ENCODE measurements around the gene CTU2.

Gene CTU2

DNA sequence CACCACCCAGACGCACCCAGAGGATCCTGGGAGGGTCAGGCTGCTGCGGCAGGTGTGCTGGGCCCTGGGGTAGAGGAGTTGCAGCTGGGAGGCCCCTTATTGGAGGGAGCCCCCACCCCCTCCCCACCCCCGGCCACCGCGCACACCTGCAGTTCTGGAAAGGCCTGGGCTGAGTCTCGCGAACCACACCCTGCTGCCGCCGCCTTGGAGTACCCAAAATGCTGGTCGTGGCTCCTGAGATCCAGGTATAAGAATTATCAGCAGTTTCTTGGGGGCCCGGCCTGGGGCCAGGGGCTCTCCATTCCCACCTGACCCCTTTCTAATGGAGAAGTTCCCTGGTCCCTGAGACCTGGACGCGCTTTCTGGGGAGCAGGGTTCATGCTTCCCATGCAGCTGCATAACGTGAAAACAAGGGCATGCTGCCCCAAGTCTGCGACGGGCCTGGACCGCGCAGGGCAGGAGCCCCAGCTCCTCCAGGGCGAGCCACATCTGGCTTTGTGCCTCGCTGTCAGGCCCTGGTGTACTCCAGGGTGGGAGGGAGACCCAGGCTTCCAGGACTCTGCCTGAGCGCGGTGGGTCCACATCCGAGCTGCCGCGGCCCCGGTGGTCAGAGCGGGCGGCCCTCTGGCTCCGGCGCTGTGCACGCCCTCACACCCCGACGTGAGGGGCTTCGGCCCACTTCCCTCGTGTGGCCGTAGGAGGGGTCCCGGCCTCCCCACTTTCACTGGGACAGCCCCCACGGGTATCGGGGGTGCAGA, 12.7 kb upstream of the CTU2 start:
- H3K4me3 ChIP-seq (ENCODE audit: low read depth, low read length) = no peak overlapping the region

GRCh38 chr16:88694221-88695087, 11.8 kb upstream of the CTU2 start:
- TF ChIP-seq CTCF (IDR thresholded peaks at IDR 0.05; ENCODE audit: low read depth, low read length) = no peak
- no peak overlapping the region for H3K4me3 ChIP-seq (ENCODE audit: low read depth, low read length)

More for the DNA sequence above, 12.7 kb upstream of the CTU2 start:
- TF ChIP-seq CTCF (IDR thresholded peaks at IDR 0.05; ENCODE audit: low read depth, low read length) = no peak

DNA sequence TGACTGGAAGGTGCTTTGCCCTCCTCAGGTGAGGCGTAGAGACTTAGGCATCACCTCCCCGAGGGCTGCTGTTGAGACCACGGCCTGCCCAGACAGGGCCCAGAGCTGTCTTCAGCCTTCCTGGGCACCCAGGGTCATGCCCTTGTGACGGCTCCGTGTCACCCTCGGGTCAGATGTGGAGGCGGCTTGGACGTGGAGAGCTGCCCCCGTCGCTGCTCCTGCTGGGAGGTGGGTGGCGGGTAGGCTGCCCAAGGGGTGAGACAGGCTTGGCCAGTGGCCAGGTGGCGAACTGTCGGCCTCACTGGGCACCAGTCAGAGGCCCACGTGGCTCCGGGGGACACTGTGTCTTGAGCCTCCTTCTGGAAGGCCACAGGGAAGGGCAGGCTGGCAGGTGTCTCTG, 11.1 kb upstream of the CTU2 start:
- H3K4me3 ChIP-seq (ENCODE audit: low read depth, low read length) = no peak overlapping the region

GRCh38 chr16:88695753-88696152, 10.6 kb upstream of the CTU2 start:
- no peak for TF ChIP-seq CTCF (IDR thresholded peaks at IDR 0.05; ENCODE audit: low read depth, low read length)

More for the DNA sequence above, 11.1 kb upstream of the CTU2 start:
- TF ChIP-seq CTCF (IDR thresholded peaks at IDR 0.05; ENCODE audit: low read depth, low read length) = no peak

GRCh38 chr16:88696441-88696840, 9.9 kb upstream of the CTU2 start:
- H3K4me3 ChIP-seq (ENCODE audit: low read depth, low read length) = no peak overlapping the region
- TF ChIP-seq CTCF (IDR thresholded peaks at IDR 0.05; ENCODE audit: low read depth, low read length) = no peak

More at GRCh38 chr16:88695753-88696152, 10.6 kb upstream of the CTU2 start:
- no peak overlapping the region for H3K4me3 ChIP-seq (ENCODE audit: low read depth, low read length)

DNA sequence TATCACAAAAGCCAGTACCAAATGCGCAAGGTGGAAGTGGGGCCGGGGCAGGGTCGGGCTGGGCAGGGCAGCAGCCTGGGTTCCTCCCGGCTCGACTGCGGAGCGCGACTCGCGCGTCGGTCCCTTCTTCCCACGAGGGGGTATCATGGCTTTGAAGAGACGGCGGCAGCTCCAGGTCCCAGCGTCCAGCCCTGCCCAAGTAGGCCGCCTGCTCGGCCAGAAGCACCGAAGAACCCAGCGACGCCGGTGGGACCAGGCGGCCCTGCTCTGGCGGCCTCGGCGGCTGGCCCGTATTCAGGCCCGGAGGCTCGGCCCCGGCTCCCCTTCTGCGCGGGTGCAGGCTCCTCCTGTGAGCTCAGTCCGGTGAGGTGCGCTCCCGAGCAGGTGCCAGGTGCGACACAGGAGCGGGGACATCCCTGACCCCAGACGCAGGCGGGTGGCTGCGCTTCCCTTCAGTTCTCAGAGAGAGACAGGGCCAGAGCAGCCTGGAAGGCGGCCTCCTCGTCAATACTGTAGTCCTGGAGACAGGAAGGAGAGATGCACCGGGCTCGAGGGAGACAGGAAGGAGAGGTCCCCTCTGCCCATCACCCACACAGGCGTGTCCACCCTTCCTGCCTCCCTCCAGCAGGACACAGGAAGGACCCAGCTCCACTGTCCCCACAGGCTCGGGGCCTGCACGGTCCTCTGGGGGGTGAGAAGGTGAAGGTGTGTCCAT, 9.0 kb upstream of the CTU2 start:
- TF ChIP-seq CTCF (IDR thresholded peaks at IDR 0.05; ENCODE audit: low read depth, low read length) = no peak
- no peak overlapping the region for H3K4me3 ChIP-seq (ENCODE audit: low read depth, low read length)

Data from WI38 (cell line).